Measurements from ENCODE around the gene PGPEP1.

Gene PGPEP1

DNA sequence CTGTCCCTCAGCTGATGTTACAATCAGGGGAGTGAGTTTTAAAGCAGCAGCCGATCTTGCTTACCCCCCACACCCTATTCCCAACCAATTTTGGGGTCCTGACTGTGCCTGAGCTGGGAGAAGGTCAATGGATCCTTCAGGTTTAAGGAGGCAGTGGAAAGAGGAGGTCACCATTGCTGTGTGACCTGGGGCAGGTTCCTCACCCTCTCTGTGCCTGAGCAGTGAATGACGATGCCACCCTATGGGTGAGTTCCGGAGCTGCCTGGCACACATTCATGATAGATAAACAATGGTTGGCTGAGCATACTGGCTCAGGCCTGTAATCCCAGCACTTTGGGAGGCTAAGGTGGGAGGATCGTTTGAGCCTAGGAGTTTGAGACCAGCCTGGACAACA lies 38.7 kb upstream of the PGPEP1 start:
- TF ChIP-seq, protein P1, sequence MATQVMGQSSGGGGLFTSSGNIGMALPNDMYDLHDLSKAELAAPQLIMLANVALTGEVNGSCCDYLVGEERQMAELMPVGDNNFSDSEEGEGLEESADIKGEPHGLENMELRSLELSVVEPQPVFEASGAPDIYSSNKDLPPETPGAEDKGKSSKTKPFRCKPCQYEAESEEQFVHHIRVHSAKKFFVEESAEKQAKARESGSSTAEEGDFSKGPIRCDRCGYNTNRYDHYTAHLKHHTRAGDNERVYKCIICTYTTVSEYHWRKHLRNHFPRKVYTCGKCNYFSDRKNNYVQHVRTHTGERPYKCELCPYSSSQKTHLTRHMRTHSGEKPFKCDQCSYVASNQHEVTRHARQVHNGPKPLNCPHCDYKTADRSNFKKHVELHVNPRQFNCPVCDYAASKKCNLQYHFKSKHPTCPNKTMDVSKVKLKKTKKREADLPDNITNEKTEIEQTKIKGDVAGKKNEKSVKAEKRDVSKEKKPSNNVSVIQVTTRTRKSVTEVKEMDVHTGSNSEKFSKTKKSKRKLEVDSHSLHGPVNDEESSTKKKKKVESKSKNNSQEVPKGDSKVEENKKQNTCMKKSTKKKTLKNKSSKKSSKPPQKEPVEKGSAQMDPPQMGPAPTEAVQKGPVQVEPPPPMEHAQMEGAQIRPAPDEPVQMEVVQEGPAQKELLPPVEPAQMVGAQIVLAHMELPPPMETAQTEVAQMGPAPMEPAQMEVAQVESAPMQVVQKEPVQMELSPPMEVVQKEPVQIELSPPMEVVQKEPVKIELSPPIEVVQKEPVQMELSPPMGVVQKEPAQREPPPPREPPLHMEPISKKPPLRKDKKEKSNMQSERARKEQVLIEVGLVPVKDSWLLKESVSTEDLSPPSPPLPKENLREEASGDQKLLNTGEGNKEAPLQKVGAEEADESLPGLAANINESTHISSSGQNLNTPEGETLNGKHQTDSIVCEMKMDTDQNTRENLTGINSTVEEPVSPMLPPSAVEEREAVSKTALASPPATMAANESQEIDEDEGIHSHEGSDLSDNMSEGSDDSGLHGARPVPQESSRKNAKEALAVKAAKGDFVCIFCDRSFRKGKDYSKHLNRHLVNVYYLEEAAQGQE (IDR thresholded peaks at IDR 0.05; ENCODE audit: low read depth) = no peak
- TF ChIP-seq, protein P2, sequence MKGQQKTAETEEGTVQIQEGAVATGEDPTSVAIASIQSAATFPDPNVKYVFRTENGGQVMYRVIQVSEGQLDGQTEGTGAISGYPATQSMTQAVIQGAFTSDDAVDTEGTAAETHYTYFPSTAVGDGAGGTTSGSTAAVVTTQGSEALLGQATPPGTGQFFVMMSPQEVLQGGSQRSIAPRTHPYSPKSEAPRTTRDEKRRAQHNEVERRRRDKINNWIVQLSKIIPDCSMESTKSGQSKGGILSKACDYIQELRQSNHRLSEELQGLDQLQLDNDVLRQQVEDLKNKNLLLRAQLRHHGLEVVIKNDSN (IDR thresholded peaks at IDR 0.05) = no peak
- TF ChIP-seq CREB1 (IDR thresholded peaks at IDR 0.05; ENCODE audit: low read depth) (no peak), NFIC (IDR thresholded peaks at IDR 0.05) (no peak), TCF12 (IDR thresholded peaks at IDR 0.05; ENCODE audit: low read depth) (no peak), TEAD4 (IDR thresholded peaks at IDR 0.05) (no peak), RAD21 (IDR thresholded peaks at IDR 0.05; ENCODE audit: low read depth) (no peak), ZBTB7A (IDR thresholded peaks at IDR 0.05; ENCODE audit: low read depth) (no peak), EP300 (IDR thresholded peaks at IDR 0.05; ENCODE audit: borderline replicate concordance) (no peak), FOXM1 (IDR thresholded peaks at IDR 0.05; ENCODE audit: borderline replicate concordance, low read depth) (no peak), CEBPB (IDR thresholded peaks at IDR 0.05) (no peak), EGR1 (IDR thresholded peaks at IDR 0.05) (no peak), YY1 (IDR thresholded peaks at IDR 0.05; ENCODE audit: low read depth) (no peak), TAF1 (IDR thresholded peaks at IDR 0.05; ENCODE audit: low read depth) (no peak)
- TF ChIP-seq, protein P3, sequence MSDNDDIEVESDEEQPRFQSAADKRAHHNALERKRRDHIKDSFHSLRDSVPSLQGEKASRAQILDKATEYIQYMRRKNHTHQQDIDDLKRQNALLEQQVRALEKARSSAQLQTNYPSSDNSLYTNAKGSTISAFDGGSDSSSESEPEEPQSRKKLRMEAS (IDR thresholded peaks at IDR 0.05) = no peak

DNA sequence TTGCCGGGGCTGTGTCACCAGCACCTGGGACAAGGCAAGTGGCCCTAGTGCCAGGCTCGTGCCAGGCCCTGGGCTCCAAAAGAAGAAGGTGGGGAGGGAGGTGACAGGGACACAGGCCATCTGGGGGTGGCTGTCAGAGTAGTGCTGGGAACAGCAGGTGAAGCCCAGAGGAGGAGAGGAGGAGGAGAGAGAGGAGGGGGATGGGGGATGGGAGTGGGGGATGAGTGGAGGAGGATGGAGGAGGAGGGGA lies 36.3 kb upstream of the PGPEP1 start:
- TF ChIP-seq TEAD4 (IDR thresholded peaks at IDR 0.05) = no peak
- no peak for TF ChIP-seq RAD21 (IDR thresholded peaks at IDR 0.05; ENCODE audit: low read depth)
- TF ChIP-seq, protein P2 (IDR thresholded peaks at IDR 0.05) = no peak
- TF ChIP-seq EGR1 (IDR thresholded peaks at IDR 0.05) = no peak
- TF ChIP-seq FOXM1 (IDR thresholded peaks at IDR 0.05; ENCODE audit: borderline replicate concordance, low read depth) = no peak
- no peak for TF ChIP-seq EP300 (IDR thresholded peaks at IDR 0.05; ENCODE audit: borderline replicate concordance)

DNA sequence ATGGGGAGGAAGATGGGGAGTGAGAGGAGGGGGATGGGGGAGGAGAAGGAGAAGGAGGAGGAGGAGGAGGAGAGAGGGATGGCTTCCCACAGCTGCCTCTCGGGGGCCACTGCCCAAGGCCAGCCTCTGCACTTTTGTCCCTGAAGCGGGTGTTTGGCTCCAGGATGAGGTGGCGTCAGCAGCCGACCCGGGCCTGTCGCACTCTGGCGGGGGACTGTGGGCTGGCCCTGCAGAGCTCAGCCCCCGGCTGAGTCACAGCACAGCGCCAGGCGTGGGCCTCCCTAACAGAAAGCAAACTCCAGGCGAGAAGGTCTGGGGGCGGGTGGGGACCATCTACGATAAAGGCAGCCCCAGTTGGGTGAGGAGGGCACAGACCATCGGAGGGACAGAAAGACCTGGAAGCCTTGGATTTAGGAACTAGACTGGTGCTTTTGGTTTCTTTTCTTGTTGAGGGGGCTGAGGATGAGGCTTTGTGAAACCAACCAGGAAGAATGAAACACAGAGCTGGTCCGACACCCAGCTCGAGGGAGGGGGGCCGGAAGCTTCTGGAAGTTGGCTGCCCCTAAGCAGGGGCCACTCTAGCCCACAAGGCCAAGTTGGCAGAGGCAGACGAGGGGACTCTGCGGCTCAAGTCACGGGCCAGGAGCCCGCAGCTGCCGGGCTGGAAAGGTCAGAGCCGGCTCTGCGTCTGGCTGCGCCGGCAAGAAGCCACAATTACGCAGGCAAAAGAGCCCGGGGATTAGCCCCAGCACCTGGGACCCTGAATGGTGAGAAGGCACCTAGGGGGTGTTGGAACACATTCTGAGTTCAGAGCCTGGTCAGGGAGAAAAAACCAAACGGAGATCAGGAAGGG lies 35.7 kb upstream of the PGPEP1 start:
- TF ChIP-seq, protein P1 (IDR thresholded peaks at IDR 0.05; ENCODE audit: low read depth) = no peak
- no peak for TF ChIP-seq EGR1 (IDR thresholded peaks at IDR 0.05)
- no peak for TF ChIP-seq FOXM1 (IDR thresholded peaks at IDR 0.05; ENCODE audit: borderline replicate concordance, low read depth)
- TF ChIP-seq CREB1 (IDR thresholded peaks at IDR 0.05; ENCODE audit: low read depth) = no peak
- TF ChIP-seq, protein P3 (IDR thresholded peaks at IDR 0.05) = no peak
- no peak for TF ChIP-seq RAD21 (IDR thresholded peaks at IDR 0.05; ENCODE audit: low read depth)
- TF ChIP-seq, protein P2 (IDR thresholded peaks at IDR 0.05) = no peak
- no peak for TF ChIP-seq YY1 (IDR thresholded peaks at IDR 0.05; ENCODE audit: low read depth)
- TF ChIP-seq ZBTB7A (IDR thresholded peaks at IDR 0.05; ENCODE audit: low read depth) = no peak
- no peak for TF ChIP-seq TCF12 (IDR thresholded peaks at IDR 0.05; ENCODE audit: low read depth)
- TF ChIP-seq EP300 (IDR thresholded peaks at IDR 0.05; ENCODE audit: borderline replicate concordance) = no peak
- TF ChIP-seq CEBPB (IDR thresholded peaks at IDR 0.05) = no peak
- no peak for TF ChIP-seq TAF1 (IDR thresholded peaks at IDR 0.05; ENCODE audit: low read depth)
- no peak for TF ChIP-seq TEAD4 (IDR thresholded peaks at IDR 0.05)

DNA sequence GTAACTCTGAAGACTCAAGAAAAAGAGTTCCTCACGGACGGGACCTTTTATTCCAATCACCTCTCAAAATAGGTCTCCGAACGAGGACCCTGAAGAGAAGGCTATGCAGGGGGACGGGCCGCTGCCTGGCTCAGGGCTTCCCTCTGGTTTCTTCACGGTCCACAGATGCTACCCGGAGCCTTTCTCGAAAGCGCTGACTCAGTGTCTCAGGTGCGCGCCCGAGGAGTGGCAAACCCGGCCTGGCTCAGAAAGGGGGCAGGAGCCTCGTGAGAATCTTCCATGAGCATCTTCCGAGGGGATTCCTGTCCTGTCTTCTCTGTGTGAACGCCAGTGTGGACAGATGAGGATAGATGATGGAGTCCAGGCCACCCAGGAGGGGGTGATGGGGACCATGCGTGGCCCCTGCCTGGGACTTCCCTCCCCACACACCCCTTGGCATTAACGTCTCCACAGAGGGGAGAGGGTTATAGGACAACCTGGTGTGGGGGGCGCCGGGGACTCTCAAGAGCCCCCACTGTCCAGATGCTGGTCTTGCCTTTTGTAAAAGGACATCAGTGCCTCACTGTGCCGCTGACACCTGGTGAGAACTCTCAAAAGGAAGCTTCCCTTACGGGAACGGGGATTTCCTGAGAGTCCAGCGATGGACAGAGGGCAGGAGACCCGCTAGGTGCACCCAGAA lies 34.0 kb upstream of the PGPEP1 start:
- TF ChIP-seq, protein P3 (IDR thresholded peaks at IDR 0.05) = no peak
- no peak for TF ChIP-seq NFIC (IDR thresholded peaks at IDR 0.05)
- no peak for TF ChIP-seq TAF1 (IDR thresholded peaks at IDR 0.05; ENCODE audit: low read depth)
- no peak for TF ChIP-seq EP300 (IDR thresholded peaks at IDR 0.05; ENCODE audit: borderline replicate concordance)
- TF ChIP-seq ZBTB7A (IDR thresholded peaks at IDR 0.05; ENCODE audit: low read depth) = no peak
- TF ChIP-seq, protein P2 (IDR thresholded peaks at IDR 0.05) = no peak
- TF ChIP-seq RAD21 (IDR thresholded peaks at IDR 0.05; ENCODE audit: low read depth) = no peak
- no peak for TF ChIP-seq EGR1 (IDR thresholded peaks at IDR 0.05)
- TF ChIP-seq FOXM1 (IDR thresholded peaks at IDR 0.05; ENCODE audit: borderline replicate concordance, low read depth) = no peak
- TF ChIP-seq, protein P1 (IDR thresholded peaks at IDR 0.05; ENCODE audit: low read depth) = no peak
- TF ChIP-seq CEBPB (IDR thresholded peaks at IDR 0.05) = no peak
- no peak for TF ChIP-seq TCF12 (IDR thresholded peaks at IDR 0.05; ENCODE audit: low read depth)
